GM12878 (cell line): ENCODE measurements around the gene KRTAP3-3. TPM values are rescaled to one million over a fixed set of nuclear protein-coding genes. Genes with fewer than 3 reads are reported as not detected.

ENCODE experiments used
- ATAC-seq: fragments of 200-7000 bp; cut with Tn5 transposase; 3 replicates; pipeline ENCODE4 v1.9.1; 2020; ENCODE audit warnings: mild to moderate bottlenecking, moderate library complexity
- BruUV-seq: library from RNA; stranded (reverse); fragments of 400-500 nt; replicated peaks from 2 replicates; lab custom pipeline; 2021; lab: Mats Ljungman, UMichigan
- CTCF ChIA-PET: fragments of 300-600 bp; sonication (Branson Sonifier 250); formaldehyde crosslinking; extraction: SDS; loops from one replicate; lab custom pipeline; 2021; ENCODE audit warnings: inconsistent platforms; lab: Yijun Ruan, JAX
- POLR2A ChIA-PET: fragments of 350-600 bp; formaldehyde crosslinking; extraction: SDS; loops from one replicate; lab custom pipeline; 2021; ENCODE audit warnings: inconsistent platforms; lab: Charles Lee
- RAD21 ChIA-PET: fragments of 300-600 bp; sonication (Branson Sonifier 250); formaldehyde crosslinking; loops from one replicate; lab custom pipeline; 2023; ENCODE audit warnings: antibody characterized with exemption; ENCODE audit not compliant: unreplicated experiment; lab: Charles Lee
- SMC1A ChIA-PET: fragments of 300-600 bp; sonication (Branson Sonifier 250); formaldehyde crosslinking; loops from one replicate; lab custom pipeline; 2023; ENCODE audit not compliant: unreplicated experiment, uncharacterized antibody; lab: Charles Lee
- DNase-seq: peaks from one replicate; pipeline ENCODE4 v3.0.0-alpha.2; 2011; ENCODE audit warnings: low read depth, low spot score
- FAIRE-seq: peaks from 3 replicates; lab custom pipeline; 2011; peaks lifted over from hg19 to GRCh38; lab: Jason Lieb, UNC
- H2AFZ ChIP-seq: 2 replicates; pipeline ENCODE4 v1.6.0; 2011; ENCODE audit warnings: low read depth, low read length, control low read depth; ENCODE audit not compliant: control insufficient read depth
- H3K27ac ChIP-seq: 2 replicates; pipeline ENCODE4 v1.5.1; 2011; ENCODE audit warnings: control low read depth; ENCODE audit not compliant: control insufficient read depth, insufficient read depth
- H3K27me3 ChIP-seq, 2 experiments: replicated peaks in 1 of 2; 2 replicates each; pipeline versions ENCODE4 v1.6.0 to v1.6.1; 2011; ENCODE audit warnings: low read length in 1 of 2; ENCODE audit not compliant: control insufficient read depth in 2 of 2, insufficient read depth in 2 of 2
- H3K36me3 ChIP-seq, 2 experiments: 2 replicates each; pipeline ENCODE4 v1.5.1; 2011; ENCODE audit warnings: low read length in 1 of 2; ENCODE audit not compliant: control insufficient read depth in 2 of 2, insufficient read depth in 2 of 2
- H3K4me1 ChIP-seq: 2 replicates; pipeline ENCODE4 v1.6.1; 2011; ENCODE audit warnings: mild to moderate bottlenecking, low read length, moderate library complexity, mixed read lengths; ENCODE audit not compliant: control insufficient read depth, insufficient read depth
- H3K4me2 ChIP-seq: 2 replicates; pipeline ENCODE4 v1.6.0; 2011; ENCODE audit warnings: control low read depth; ENCODE audit not compliant: control insufficient read depth, insufficient read depth
- H3K4me3 ChIP-seq: fragments of 200-600 bp; sonication (generic); 2 replicates; pipeline ENCODE4 v1.5.1; 2016
- H3K79me2 ChIP-seq: 2 replicates; pipeline ENCODE4 v1.6.0; 2011; ENCODE audit warnings: low read length; ENCODE audit not compliant: control insufficient read depth, insufficient read depth
- H3K9ac ChIP-seq: 2 replicates; pipeline ENCODE4 v1.8.0; 2011; ENCODE audit warnings: low read length, control low read depth, mixed read lengths; ENCODE audit not compliant: control insufficient read depth, insufficient read depth
- H3K9me3 ChIP-seq: replicated peaks from 3 replicates; pipeline ENCODE4 v1.5.1; 2011; ENCODE audit warnings: mild to moderate bottlenecking, low read length; ENCODE audit not compliant: control insufficient read depth, insufficient read depth
- H4K20me1 ChIP-seq: 2 replicates; pipeline ENCODE4 v1.6.0; 2011; ENCODE audit not compliant: control insufficient read depth, insufficient read depth
- ATF7 ChIP-seq: fragments of 450-650 bp; IDR thresholded peaks from 2 replicates; pipeline ENCODE4 v1.6.1; 2016; ENCODE audit warnings: low read depth, mild to moderate bottlenecking
- BCL3 ChIP-seq: IDR thresholded peaks from 2 replicates; pipeline ENCODE4 v1.6.1; 2011; ENCODE audit warnings: borderline replicate concordance, low read depth, mild to moderate bottlenecking, moderate library complexity, low read length; ENCODE audit not compliant: insufficient read depth, poor library complexity, severe bottlenecking
- CBFB ChIP-seq: IDR thresholded peaks from 2 replicates; pipeline ENCODE4 v1.6.1; 2016; ENCODE audit warnings: antibody characterized with exemption, low read depth
- CHD2 ChIP-seq: IDR thresholded peaks from 2 replicates; pipeline ENCODE4 v1.6.1; 2011; ENCODE audit warnings: low read depth, low read length, improper control_type of control experiment, borderline replicate concordance
- HDAC6 ChIP-seq: fragments of 200-600 bp; sonication (generic); IDR thresholded peaks from one replicate; pipeline ENCODE4 v1.8.0; 2017; ENCODE audit warnings: antibody characterized with exemption; ENCODE audit not compliant: unreplicated experiment
- MTA3 ChIP-seq: IDR thresholded peaks from 2 replicates; pipeline ENCODE4 v1.6.1; 2012; ENCODE audit warnings: low read length, inconsistent platforms, borderline replicate concordance
- NR2F1 ChIP-seq: fragments of 450-650 bp; conservative IDR thresholded peaks from 2 replicates; pipeline ENCODE4 v1.6.1; 2017; ENCODE audit warnings: mild to moderate bottlenecking
- NRF1 ChIP-seq: conservative IDR thresholded peaks from 2 replicates; pipeline ENCODE4 v1.6.1; 2011; ENCODE audit warnings: mild to moderate bottlenecking, low read depth, low read length, improper control_type of control experiment
- PAX5 ChIP-seq: IDR thresholded peaks from 2 replicates; pipeline ENCODE4 v1.6.1; 2011; ENCODE audit warnings: low read depth, low read length, borderline replicate concordance
- RELA ChIP-seq: fragments of 450-650 bp; IDR thresholded peaks from 2 replicates; pipeline ENCODE4 v1.8.0; 2014; ENCODE audit warnings: borderline replicate concordance; ENCODE audit not compliant: partially characterized antibody
- RELB ChIP-seq: fragments of 450-650 bp; IDR thresholded peaks from 2 replicates; pipeline ENCODE4 v1.6.1; 2017; ENCODE audit warnings: low read depth, mild to moderate bottlenecking, moderate library complexity
- RUNX3 ChIP-seq: IDR thresholded peaks from 2 replicates; pipeline ENCODE4 v1.6.1; 2012; ENCODE audit warnings: low read length, inconsistent platforms
- SMAD5 ChIP-seq: IDR thresholded peaks from 2 replicates; pipeline ENCODE4 v1.6.1; 2016; ENCODE audit warnings: antibody characterized with exemption, low read depth
- SP1 ChIP-seq: IDR thresholded peaks from one replicate; pipeline ENCODE4 v1.6.1; 2011; ENCODE audit warnings: low read depth, low read length
- SRF ChIP-seq, 2 experiments: IDR thresholded peaks; 2 replicates each; pipeline ENCODE4 v1.6.1; 2011; ENCODE audit warnings: low read depth in 2 of 2, low read length in 2 of 2, mild to moderate bottlenecking in 1 of 2, moderate library complexity in 1 of 2
- ZNF384 ChIP-seq: IDR thresholded peaks from 2 replicates; pipeline ENCODE4 v1.6.1; 2012; ENCODE audit warnings: low read depth, mild to moderate bottlenecking, low read length, improper control_type of control experiment, borderline replicate concordance
- ZNF622 ChIP-seq: fragments of 450-650 bp; IDR thresholded peaks from 2 replicates; pipeline ENCODE4 v1.6.1; 2017; ENCODE audit warnings: mild to moderate bottlenecking, inconsistent platforms
- WGBS: methylation state at CpG from one replicate; pipeline ENCODE4 v1.1.6; 2016; ENCODE audit warnings: low lambda C conversion rate; ENCODE audit not compliant: insufficient replicate concordance, insufficient coverage; ENCODE audit errors: missing lambda C conversion rate; 5-methylcytosine and 5-hydroxymethylcytosine counted together
- in situ Hi-C: fragments of 300-500 bp; cut with MboI; formaldehyde crosslinking; loops from 9 replicates; pipeline ENCODE4 v1.14.3; 2018; ENCODE audit warnings: mixed read lengths
- intact Hi-C: fragments of 100-400 bp; cut with micrococcal nuclease; formaldehyde crosslinking; loops from one replicate; pipeline ENCODE4 v1.14.2; 2022; ENCODE audit not compliant: unreplicated experiment
- polyA plus RNA-seq, 11 experiments: library from polyadenylated mRNA; depleted of rRNA in 4 of 11; unstranded in 6 of 11; stranded (reverse) in 5 of 11; fragments of >200 nt; fragmentation: Nextera tagmentation in 4 of 11; fragmentation: Illumina TruSeq in 1 of 11; extraction: Ambion mirVana in 4 of 11; extraction: Trizol in 1 of 11; gene quantifications; 1 replicate in 1 of 11; 2 replicates in 10 of 11; pipeline versions ENCODE4 v1.2.1 to v1.2.3, GENCODE V29; 2011 to 2016; ENCODE audit warnings: inconsistent platforms in 2 of 11, missing spikeins in 2 of 11, low read depth in 1 of 11
- total RNA-seq, 4 experiments: library from RNA; depleted of rRNA in 3 of 4; stranded (reverse); fragments of >200 nt in 3 of 4; fragmentation: Illumina TruSeq in 1 of 4; extraction: Trizol in 1 of 4; gene quantifications; 2 replicates each; pipeline versions ENCODE4 v1.2.1 to v1.2.3, GENCODE V29; 2013 to 2021

Gene KRTAP3-3
- total and polyA plus RNA-seq, 10 of the 15 experiments (the other 5 are each of a cell fraction or from before 2014, with no cell fraction given), result not detected

DNA sequence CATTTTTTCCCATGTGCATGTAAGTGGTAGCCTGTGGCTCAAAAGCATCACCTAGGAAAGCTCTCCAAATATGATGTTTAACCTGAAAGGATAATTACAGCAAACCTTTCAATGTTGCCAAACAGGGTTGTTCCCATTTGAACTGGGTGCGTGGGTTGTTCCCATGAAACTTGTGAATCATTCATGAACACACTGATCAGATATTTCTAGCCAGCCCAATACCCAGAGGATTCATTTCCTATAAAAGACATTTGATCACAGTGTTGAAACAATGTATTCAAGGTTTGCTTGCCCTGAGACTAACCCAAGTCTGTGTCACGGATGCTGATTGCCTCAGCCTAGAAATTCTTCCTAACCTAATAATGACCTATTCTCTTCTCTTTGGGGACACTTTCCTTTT lies 40.1 kb downstream of the KRTAP3-3 start:
- SMC1A ChIA-PET, result no interaction called here

GRCh38 chr17:40952661-40953060 lies 41.3 kb downstream of the KRTAP3-3 start:
- no peaks in the 10 kb centered on the region for H3K4me1 ChIP-seq
- DNase-seq, result no peak
- no peak overlapping the region for H3K9ac ChIP-seq
- no peak for ATAC-seq
- H3K9me3 ChIP-seq, result no peaks in the 10 kb centered on the region
- intact Hi-C loops, result no loop called here
- H2AFZ ChIP-seq, result no peak overlapping the region
- ChIA-PET SMC1A (interaction anchor here (1.2 kb wide), 1 partner anchor 438 kb away, joined by 3 read pairs; no protein-coding TSS in a partner anchor), RAD21 (no interaction called here), CTCF (interaction anchor here (0.7 kb wide), 1 partner anchor 9 kb away, joined by 3 read pairs; no protein-coding TSS in a partner anchor), POLR2A (no interaction called here)
- no peak overlapping the region for H3K4me3 ChIP-seq
- no peak overlapping the region for H3K27ac ChIP-seq
- WGBS, result 0% methylated on average over 1 of the region's 1 CpG
- no peak for FAIRE-seq
- no peaks in the 10 kb centered on the region for H4K20me1 ChIP-seq
- H3K36me3 ChIP-seq, result no peaks in the 10 kb centered on the region
- in situ Hi-C loops, result no loop called here
- BruUV-seq, result no TSS peak
- H3K27me3 ChIP-seq, result no peaks in the 10 kb centered on the region
- no peak overlapping the region for H3K4me2 ChIP-seq
- no peaks in the 10 kb centered on the region for H3K79me2 ChIP-seq
- no peak for TF ChIP-seq SMAD5
- TF ChIP-seq SP1, result no peak
- no peak for TF ChIP-seq HDAC6
- no peak for TF ChIP-seq CBFB
- no peak for TF ChIP-seq RELB
- TF ChIP-seq RELA, result no peak
- TF ChIP-seq ZNF384, result no peak
- no peak for TF ChIP-seq NR2F1
- no peak for TF ChIP-seq SRF (IDR thresholded peaks at IDR 0.05; ENCODE audit: low read depth in 2 of 2, low read length in 2 of 2)
- no peak for TF ChIP-seq MTA3
- TF ChIP-seq ATF7, result no peak
- TF ChIP-seq NRF1, result no peak
- TF ChIP-seq PAX5, result no peak
- no peak for TF ChIP-seq BCL3
- TF ChIP-seq ZNF622, result no peak
- no peak for TF ChIP-seq RUNX3

More for the DNA sequence above, 40.1 kb downstream of the KRTAP3-3 start:
- Histone ChIP-seq H3K27me3 (no peaks in the 10 kb centered on the region), H3K4me1 (no peaks in the 10 kb centered on the region), H3K9ac (no peak overlapping the region), H3K9me3 (no peaks in the 10 kb centered on the region), H2AFZ (no peak overlapping the region)
- no peak for DNase-seq
- TF ChIP-seq MTA3, result no peak
- TF ChIP-seq CHD2, result no peak
- TF ChIP-seq SP1, result no peak
- TF ChIP-seq, all 136 proteins: peak for 0
- BruUV-seq, result no TSS peak
- intact Hi-C loops (no loop called here), in situ Hi-C loops (no loop called here)
- ChIA-PET POLR2A (no interaction called here), RAD21 (no interaction called here), CTCF (no interaction called here)
- no peaks in the 10 kb centered on the region for H3K79me2 ChIP-seq
- H4K20me1 ChIP-seq, result no peaks in the 10 kb centered on the region
- no peaks in the 10 kb centered on the region for H3K36me3 ChIP-seq
- WGBS, result 0% methylated on average over 2 of the region's 2 CpGs
- no peak overlapping the region for H3K4me3 ChIP-seq
- no peak overlapping the region for H3K27ac ChIP-seq
- no peak overlapping the region for H3K4me2 ChIP-seq
- ATAC-seq, result no peak
- FAIRE-seq, result no peak
